NB4 (cell line): ENCODE results near the gene BOC.
"Not testable (repeated sequence)": the region's sequence is repeated elsewhere in the genome, so short reads cannot be mapped to it uniquely, and the experiment has no call there.

ENCODE experiments used
- DNase-seq: peaks from one replicate; pipeline ENCODE4 v3.0.0; 2010; ENCODE audit warnings: low read depth
- H3K4me3 ChIP-seq: one replicate; pipeline ENCODE4 v1.5.1; 2011; ENCODE audit warnings: mild to moderate bottlenecking, low read depth, low read length, moderate library complexity
- CTCF ChIP-seq: IDR thresholded peaks from one replicate; pipeline ENCODE4 v1.5.1; 2012; ENCODE audit warnings: low read depth, low read length
- MAX ChIP-seq: IDR thresholded peaks from 2 replicates; pipeline ENCODE4 v1.6.1; 2011; ENCODE audit warnings: low read depth, low read length
- MYC ChIP-seq: IDR thresholded peaks from 2 replicates; pipeline ENCODE4 v1.6.1; 2011; ENCODE audit warnings: low read depth, low read length
- POLR2A ChIP-seq: IDR thresholded peaks from 2 replicates; pipeline ENCODE4 v1.6.1; 2011; ENCODE audit warnings: mild to moderate bottlenecking; ENCODE audit not compliant: insufficient read length; ENCODE audit errors: extremely low read depth

The BOC gene

GRCh38 chr3:113166719-113167492 is 44.5 kb upstream of the BOC start:
- no peak overlapping the region for H3K4me3 ChIP-seq
- TF ChIP-seq MAX (no peak), CTCF (no peak), MYC (no peak), POLR2A (no peak)
- no peak for DNase-seq

- TF ChIP-seq MYC = no peak
- no peak for TF ChIP-seq CTCF
- DNase-seq = no peak
- H3K4me3 ChIP-seq = no peak overlapping the region
These were observed 43.2 kb upstream of the BOC start for GRCh38 chr3:113167825-113168801.

- TF ChIP-seq MAX = no peak
- TF ChIP-seq POLR2A = no peak
- TF ChIP-seq CTCF = no peak
- no peak for TF ChIP-seq MYC
- DNase-seq = no peak
- no peak overlapping the region for H3K4me3 ChIP-seq
These were observed 41.4 kb upstream of the BOC start for GRCh38 chr3:113169891-113170452.

- no peak for DNase-seq
- TF ChIP-seq CTCF (no peak), MAX (no peak), MYC (no peak), POLR2A (no peak)
- no peak overlapping the region for H3K4me3 ChIP-seq
These were observed 40.6 kb upstream of the BOC start for GRCh38 chr3:113170771-113171170.

- DNase-seq = peak; percentile 14
- H3K4me3 ChIP-seq = not testable (repeated sequence)
These were observed 39.6 kb upstream of the BOC start for GRCh38 chr3:113171675-113172300.

- no peak overlapping the region for H3K4me3 ChIP-seq
- no peak for TF ChIP-seq MYC
- no peak for TF ChIP-seq CTCF
- TF ChIP-seq POLR2A = no peak
- no peak for TF ChIP-seq MAX
- no peak for DNase-seq
These were observed 38.3 kb upstream of the BOC start for GRCh38 chr3:113173102-113173501.
